ENCODE results near the gene PATE4.

Gene PATE4

GRCh38 chr11:125871391-125872137 lies 38.4 kb downstream of the PATE4 start:
- no peak overlapping the region for H3K4me3 Mint-ChIP-seq
- H3K27ac Mint-ChIP-seq: no peak overlapping the region
- H3K36me3 Mint-ChIP-seq (ENCODE audit: low read depth): peaks cover 3% of the 10 kb centered on the region
- no peaks in the 10 kb centered on the region for H3K4me1 Mint-ChIP-seq
- peaks cover 6% of the 10 kb centered on the region for H3K9me3 Mint-ChIP-seq
- peaks cover 7% of the 10 kb centered on the region for H3K27me3 Mint-ChIP-seq
- ATAC-seq (no peak), DNase-seq (peak; percentile 25)

- ATAC-seq (no peak), DNase-seq (no peak)
- Mint-ChIP-seq H3K9me3 (peaks cover 6% of the 10 kb centered on the region), H3K27ac (no peak overlapping the region), H3K36me3 (ENCODE audit: low read depth) (peaks cover 3% of the 10 kb centered on the region), H3K4me3 (no peak overlapping the region), H3K4me1 (no peaks in the 10 kb centered on the region), H3K27me3 (peaks cover 7% of the 10 kb centered on the region)
These were observed 39.0 kb downstream of the PATE4 start for GRCh38 chr11:125872138-125872491.

- Mint-ChIP-seq H3K27me3 (peaks cover 7% of the 10 kb centered on the region), H3K4me1 (no peaks in the 10 kb centered on the region), H3K9me3 (peaks cover 6% of the 10 kb centered on the region), H3K27ac (no peak overlapping the region), H3K36me3 (ENCODE audit: low read depth) (peaks cover 3% of the 10 kb centered on the region), H3K4me3 (no peak overlapping the region)
- DNase-seq: no peak
- ATAC-seq: no peak
These were observed 40.9 kb downstream of the PATE4 start for GRCh38 chr11:125873881-125874555.

- Mint-ChIP-seq H3K9me3 (peaks cover 6% of the 10 kb centered on the region), H3K27me3 (peaks cover 7% of the 10 kb centered on the region), H3K4me1 (no peaks in the 10 kb centered on the region), H3K27ac (no peak overlapping the region), H3K4me3 (no peak overlapping the region), H3K36me3 (ENCODE audit: low read depth) (peaks cover 3% of the 10 kb centered on the region)
- ATAC-seq: peak; percentile 77
- peak; percentile 52 for DNase-seq
These were observed 41.5 kb downstream of the PATE4 start for GRCh38 chr11:125874556-125875124.

- DNase-seq: no peak
- peaks cover 3% of the 10 kb centered on the region for H3K4me1 Mint-ChIP-seq
- no peaks in the 10 kb centered on the region for H3K9me3 Mint-ChIP-seq
- H3K4me3 Mint-ChIP-seq: no peak overlapping the region
- no peak for ATAC-seq
- H3K27ac Mint-ChIP-seq: no peak overlapping the region
- H3K36me3 Mint-ChIP-seq (ENCODE audit: low read depth): no peaks in the 10 kb centered on the region
- H3K27me3 Mint-ChIP-seq: peaks cover 6% of the 10 kb centered on the region
These were observed 48.2 kb downstream of the PATE4 start for GRCh38 chr11:125881291-125881690.

GRCh38 chr11:125883375-125883774 lies 50.3 kb downstream of the PATE4 start:
- no peak overlapping the region for H3K4me3 Mint-ChIP-seq
- H3K9me3 Mint-ChIP-seq: no peaks in the 10 kb centered on the region
- ATAC-seq: no peak
- H3K36me3 Mint-ChIP-seq (ENCODE audit: low read depth): peaks cover 4% of the 10 kb centered on the region
- no peak for DNase-seq
- H3K4me1 Mint-ChIP-seq: peaks cover 17% of the 10 kb centered on the region
- H3K27me3 Mint-ChIP-seq: peaks cover 10% of the 10 kb centered on the region
- H3K27ac Mint-ChIP-seq: no peak overlapping the region

GRCh38 chr11:125886997-125887372 lies 53.9 kb downstream of the PATE4 start:
- peaks cover 6% of the 10 kb centered on the region for H3K27me3 Mint-ChIP-seq
- no peaks in the 10 kb centered on the region for H3K9me3 Mint-ChIP-seq
- H3K4me1 Mint-ChIP-seq: peaks cover 28% of the 10 kb centered on the region
- H3K36me3 Mint-ChIP-seq (ENCODE audit: low read depth): peaks cover 8% of the 10 kb centered on the region
- ATAC-seq (peak; percentile 22), DNase-seq (peak; percentile 54)
- peak overlapping the region; percentile 82 for H3K4me3 Mint-ChIP-seq
- peak overlapping the region; percentile 99 for H3K27ac Mint-ChIP-seq

GRCh38 chr11:125887373-125888324 lies 54.5 kb downstream of the PATE4 start, which contains the start of gene HYLS1:
Gene HYLS1 (plus strand): TSS chr11:125887668. CDS start chr11:125899369, 11,701 bp downstream.
- DNase-seq (peak; percentile 98), ATAC-seq (peak; percentile 94)
- Mint-ChIP-seq H3K27me3 (peaks cover 6% of the 10 kb centered on the region), H3K9me3 (no peaks in the 10 kb centered on the region), H3K36me3 (ENCODE audit: low read depth) (peaks cover 8% of the 10 kb centered on the region), H3K27ac (peak within 1 kb of the TSS; percentile 99), H3K4me1 (peaks cover 33% of the 10 kb centered on the region), H3K4me3 (peak within 1 kb of the TSS; percentile 82)
